ENCODE results near the gene OR6V1.

DNA sequence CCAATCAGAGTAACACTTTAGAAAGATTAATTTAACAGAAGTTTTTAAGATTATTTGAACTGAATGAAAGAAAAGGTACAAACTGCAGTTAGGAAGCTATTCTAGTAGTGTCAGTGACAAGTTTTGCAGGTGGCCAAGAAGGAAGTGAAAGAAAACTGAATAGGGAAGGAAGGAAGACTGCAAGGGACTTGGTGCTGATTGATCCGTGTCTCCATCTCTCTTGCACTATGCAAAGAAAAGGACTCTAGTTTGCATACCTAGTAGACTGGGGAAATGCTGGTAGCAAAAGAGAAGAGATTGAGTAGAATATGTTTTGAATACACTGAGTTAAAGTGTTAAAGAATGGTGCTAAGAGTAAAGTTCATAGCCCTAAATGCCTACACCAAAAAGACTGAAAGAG, 33.0 kb downstream of the OR6V1 start:
- TF ChIP-seq, protein P1, sequence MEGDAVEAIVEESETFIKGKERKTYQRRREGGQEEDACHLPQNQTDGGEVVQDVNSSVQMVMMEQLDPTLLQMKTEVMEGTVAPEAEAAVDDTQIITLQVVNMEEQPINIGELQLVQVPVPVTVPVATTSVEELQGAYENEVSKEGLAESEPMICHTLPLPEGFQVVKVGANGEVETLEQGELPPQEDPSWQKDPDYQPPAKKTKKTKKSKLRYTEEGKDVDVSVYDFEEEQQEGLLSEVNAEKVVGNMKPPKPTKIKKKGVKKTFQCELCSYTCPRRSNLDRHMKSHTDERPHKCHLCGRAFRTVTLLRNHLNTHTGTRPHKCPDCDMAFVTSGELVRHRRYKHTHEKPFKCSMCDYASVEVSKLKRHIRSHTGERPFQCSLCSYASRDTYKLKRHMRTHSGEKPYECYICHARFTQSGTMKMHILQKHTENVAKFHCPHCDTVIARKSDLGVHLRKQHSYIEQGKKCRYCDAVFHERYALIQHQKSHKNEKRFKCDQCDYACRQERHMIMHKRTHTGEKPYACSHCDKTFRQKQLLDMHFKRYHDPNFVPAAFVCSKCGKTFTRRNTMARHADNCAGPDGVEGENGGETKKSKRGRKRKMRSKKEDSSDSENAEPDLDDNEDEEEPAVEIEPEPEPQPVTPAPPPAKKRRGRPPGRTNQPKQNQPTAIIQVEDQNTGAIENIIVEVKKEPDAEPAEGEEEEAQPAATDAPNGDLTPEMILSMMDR (IDR thresholded peaks at IDR 0.05) = no peak
- TF ChIP-seq EP300 (IDR thresholded peaks at IDR 0.05) (no peak), POLR2AphosphoS5 (IDR thresholded peaks at IDR 0.05) (no peak)
